RKO (cell line): Measurements from ENCODE around the gene PKIB.
"Not testable (repeated sequence)": the region's sequence is repeated elsewhere in the genome, so short reads cannot be mapped to it uniquely, and the experiment has no call there.

Source experiments
- DNase-seq: peaks from one replicate; pipeline ENCODE4 v3.0.0-alpha.2; 2016; ENCODE audit warnings: low spot score

Gene PKIB

DNA sequence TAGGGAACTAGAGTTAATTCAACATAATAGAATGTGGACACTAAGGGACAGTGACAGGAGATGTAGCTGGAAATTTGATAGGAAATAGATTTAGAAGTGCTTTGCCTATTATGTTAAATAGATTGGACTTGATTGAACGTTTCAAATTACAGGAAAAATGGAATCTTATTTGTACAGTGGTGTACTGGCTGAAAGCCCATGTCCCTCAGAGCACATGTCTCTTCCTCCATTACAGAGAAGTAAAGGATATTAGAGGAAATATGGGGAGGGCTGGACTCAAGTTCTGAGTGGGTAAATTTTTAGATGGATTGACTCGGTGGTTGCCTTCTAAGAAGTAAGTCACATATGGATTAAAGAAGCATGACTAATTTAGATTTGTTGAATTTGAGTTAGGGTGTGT is 11.4 kb downstream of the PKIB start:
- DNase-seq: no peak

DNA sequence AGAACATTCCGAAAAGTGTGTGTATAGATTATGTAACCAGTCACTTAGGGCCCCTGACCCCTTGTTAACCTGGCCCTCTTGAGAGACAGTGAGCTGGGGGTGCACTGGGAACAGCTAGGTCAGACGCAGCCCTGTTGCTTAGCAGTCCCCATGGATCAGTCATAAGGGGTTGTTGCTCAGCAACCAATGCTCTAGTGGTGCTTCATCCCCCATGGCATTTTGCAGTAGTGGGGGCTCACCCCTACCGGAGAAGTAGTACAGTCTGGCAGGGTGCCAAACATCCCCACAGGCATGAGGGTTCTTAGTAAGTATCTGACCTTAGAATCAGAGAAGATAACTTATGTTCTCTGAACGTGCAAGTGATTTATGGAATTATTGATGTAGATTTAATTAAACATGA is 12.3 kb downstream of the PKIB start:
- DNase-seq: no peak

- no peak for DNase-seq
Measured at GRCh38 chr6:122623279-122623678, 13.1 kb downstream of the PKIB start.

GRCh38 chr6:122624853-122625252 is 14.6 kb downstream of the PKIB start:
- no peak for DNase-seq

- no peak for DNase-seq
Measured at GRCh38 chr6:122628714-122629113, 18.5 kb downstream of the PKIB start.

DNA sequence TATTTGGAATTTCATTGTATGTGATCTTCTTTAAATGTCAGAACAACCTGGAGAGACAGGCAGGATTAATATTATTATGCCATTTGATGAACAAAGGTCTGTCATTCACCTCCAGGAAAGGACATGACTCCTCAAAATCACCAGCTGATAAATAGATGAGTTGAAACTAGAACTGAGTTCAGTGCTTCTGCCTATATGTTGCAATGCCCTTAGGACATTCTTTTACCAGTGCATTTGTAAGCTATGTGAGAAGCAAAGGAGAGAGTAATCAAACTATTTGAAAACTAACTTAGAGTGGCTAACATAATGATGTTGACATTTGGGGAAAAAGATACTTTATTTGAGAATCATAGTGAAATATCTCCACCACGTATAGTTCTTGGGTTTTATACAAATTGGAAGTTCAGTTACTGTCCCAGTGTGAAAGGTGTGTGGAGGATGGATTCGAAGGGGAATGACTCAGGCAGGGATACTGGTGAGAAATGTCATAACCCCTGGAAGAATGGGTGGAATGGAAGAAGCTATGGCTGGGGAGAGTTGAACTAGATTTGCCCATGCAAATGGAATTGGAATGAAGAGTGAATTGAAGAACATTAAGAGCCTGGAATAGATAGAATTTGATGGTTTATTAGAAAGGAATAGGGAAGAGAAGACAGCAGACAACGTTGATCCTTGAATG is 21.5 kb downstream of the PKIB start:
- no peak for DNase-seq

- no peak for DNase-seq
Measured at GRCh38 chr6:122640366-122640765, 30.2 kb downstream of the PKIB start.

DNA sequence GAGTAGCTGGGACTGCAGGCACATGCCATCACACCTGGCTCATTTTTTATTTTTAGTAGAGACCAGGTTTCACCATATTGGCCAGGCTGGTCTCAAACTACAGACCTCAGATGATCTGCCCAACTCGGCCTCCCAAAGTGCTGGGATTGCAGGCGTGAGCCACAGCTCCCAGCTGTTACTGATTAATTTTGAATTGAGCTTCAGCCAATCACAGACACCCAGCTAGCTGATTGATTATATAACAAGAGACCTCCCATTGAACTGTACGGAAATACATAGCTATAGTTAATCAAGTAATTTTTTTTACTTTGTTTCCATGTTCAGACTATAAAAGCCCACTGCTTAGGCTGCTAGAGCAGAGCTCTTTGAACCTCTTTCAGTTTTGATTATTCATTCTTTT is 31.6 kb downstream of the PKIB start:
- DNase-seq: no peak

- DNase-seq: not testable (repeated sequence)
Measured at GRCh38 chr6:122642604-122643003, 32.4 kb downstream of the PKIB start.

GRCh38 chr6:122645256-122645655 is 35.1 kb downstream of the PKIB start:
- DNase-seq: no peak

DNA sequence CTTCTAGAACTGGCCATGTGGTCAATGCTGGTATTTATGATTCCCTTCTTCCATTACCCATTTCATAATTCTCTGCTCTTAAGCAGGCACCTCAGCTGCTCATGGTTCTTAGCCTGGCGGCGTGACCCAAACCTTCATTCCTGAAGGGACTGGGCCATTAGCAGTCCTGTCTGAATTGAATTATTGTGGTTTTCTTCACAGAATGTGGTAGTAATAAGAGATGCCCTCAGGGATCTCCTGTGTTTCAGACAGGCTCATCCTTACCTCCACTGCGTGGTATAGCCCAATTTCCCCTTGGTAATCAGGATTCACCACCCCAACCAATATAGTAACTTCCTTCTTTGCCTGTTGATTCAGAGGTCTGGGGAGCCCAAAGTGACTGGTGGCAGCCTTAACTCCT is 37.6 kb downstream of the PKIB start:
- DNase-seq: no peak

DNA sequence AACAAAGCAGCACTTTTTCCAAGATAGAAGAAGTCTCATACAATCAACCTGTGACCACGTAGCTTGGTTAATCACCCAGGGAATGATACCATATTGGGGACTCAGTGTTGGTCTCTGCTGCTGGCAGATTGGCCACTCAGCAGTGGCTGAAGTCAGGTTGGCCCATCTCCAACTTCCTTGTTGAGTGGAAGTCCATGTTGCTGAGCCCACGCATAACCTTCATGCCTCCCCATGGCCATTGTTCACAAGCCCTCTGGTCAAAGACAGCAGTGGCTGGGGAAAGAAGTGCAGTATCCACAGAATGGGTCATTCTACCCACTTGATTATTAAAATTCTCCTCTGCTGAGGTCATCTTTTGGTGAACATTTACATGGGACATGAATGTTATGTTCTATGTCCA is 38.5 kb downstream of the PKIB start:
- no peak for DNase-seq

DNA sequence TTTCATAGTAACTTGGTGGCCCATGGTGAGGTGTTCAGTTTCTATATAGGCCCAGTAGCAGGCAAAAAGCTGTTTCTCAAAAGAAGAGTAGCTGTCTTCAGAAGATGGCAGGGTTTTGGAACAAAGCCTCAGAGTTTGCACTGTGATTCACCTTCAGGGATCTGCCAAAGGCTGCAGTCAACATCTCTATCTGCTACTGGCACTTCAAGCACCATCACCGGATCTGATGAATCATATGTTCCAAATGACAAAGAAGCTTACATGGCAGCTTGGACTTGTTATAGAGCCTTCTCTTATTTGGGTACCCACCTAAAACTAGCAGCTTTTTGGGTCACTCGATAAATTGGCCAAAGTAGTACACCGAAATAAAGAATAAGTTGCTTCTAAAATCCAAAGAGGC is 39.5 kb downstream of the PKIB start:
- DNase-seq: peak; percentile 14

GRCh38 chr6:122650403-122650802 is 40.2 kb downstream of the PKIB start:
- no peak for DNase-seq

GRCh38 chr6:122651031-122651430 is 40.8 kb downstream of the PKIB start:
- DNase-seq: no peak

DNA sequence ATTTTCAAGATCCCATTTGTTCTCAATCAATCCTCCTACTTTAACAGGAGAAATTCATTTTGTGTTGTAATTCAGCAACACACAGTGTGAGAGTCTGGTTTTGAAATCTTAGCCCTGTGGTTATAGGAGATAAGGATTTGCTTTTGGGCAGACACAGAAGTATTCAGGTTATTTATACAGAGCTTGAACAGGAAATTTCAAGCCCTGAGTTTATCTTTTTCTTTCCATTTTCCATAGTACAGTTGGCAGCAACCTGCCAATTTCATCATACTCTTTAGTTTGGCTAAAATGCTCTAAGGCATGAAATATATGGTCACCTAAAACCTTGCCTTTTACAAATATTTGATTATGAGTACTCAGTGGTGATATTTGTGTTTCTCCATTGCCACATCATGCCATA is 41.4 kb downstream of the PKIB start:
- no peak for DNase-seq

GRCh38 chr6:122652431-122652830 is 42.2 kb downstream of the PKIB start:
- no peak for DNase-seq

DNA sequence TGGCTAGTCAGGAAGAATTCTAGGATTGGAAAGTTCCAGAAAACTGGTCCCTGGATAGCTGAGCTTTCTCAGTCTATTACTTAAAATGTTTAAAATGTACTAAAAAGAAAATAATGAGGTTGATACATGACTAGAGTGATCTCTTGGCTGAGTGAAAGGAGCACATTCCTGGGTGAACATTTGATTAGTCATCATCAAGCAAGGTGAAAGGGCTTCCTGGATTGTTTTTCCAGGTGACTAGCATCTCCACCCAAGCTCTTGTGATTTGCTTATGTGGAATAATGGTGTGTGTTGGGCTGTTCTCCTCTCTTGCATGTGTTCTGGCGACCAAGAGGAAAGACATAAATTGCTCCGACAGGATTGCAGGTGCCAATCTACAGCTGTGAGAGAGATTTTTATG is 42.9 kb downstream of the PKIB start:
- DNase-seq: no peak

DNA sequence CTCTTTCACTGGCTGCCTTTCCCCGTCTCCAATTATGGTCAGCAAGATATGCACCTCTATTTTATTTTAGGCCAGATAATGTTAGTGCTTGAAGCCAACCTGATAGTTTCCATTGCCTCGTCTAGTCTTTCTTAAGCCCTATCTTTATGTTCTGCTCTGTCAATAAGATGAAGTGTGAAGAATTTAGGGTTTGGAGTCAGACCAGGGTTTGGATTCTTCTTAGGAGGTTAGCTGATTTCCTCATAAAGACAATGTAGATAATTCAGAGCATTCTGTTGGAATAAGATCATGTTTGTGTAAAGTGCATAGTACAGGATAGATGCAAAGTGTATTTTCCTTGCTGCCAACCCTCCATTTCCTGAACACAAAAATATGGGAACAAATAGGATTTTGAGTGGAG is 43.8 kb downstream of the PKIB start:
- no peak for DNase-seq

GRCh38 chr6:122657601-122658000 is 47.4 kb downstream of the PKIB start:
- no peak for DNase-seq

GRCh38 chr6:122660296-122660695 is 50.1 kb downstream of the PKIB start:
- no peak for DNase-seq

- no peak for DNase-seq
Measured at GRCh38 chr6:122663981-122664380, 53.8 kb downstream of the PKIB start.

DNA sequence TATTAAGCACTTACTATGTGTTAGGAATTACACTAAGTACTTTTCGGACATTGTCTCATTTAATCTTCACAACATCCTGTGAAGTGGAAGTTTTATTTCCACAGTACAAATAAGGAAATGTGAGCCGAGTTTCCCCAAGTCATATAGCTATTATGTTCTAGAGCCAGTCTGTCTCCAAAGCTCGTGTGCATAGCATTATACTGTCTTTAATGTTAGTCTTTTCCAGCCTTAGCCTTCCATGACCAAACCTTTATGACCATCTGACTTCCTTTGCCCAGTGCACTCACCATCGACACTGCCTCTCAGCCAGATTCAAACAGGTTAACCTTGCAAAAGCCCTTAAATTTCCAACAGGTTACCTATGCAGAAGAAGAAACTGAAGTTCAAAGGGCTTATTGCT is 55.7 kb downstream of the PKIB start:
- DNase-seq: no peak

DNA sequence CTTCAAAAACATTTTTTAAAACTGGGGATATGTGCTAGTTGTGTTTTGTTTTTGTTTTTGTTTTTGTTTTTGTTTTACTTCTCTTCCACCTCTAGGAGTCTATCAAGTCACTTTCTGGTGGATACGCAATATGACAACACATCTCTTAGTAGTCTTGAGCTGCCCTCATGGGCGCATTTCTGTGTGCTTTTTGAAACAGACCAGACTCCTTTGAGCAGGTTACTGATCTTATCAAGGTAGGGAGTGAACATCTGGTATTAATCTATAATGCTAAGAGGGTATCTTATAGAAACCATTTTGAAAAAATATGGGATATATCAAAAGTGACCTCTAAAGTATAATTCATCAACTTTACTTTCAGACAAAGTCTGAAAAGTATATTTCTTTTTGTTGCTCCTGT is 56.2 kb downstream of the PKIB start:
- no peak for DNase-seq

DNA sequence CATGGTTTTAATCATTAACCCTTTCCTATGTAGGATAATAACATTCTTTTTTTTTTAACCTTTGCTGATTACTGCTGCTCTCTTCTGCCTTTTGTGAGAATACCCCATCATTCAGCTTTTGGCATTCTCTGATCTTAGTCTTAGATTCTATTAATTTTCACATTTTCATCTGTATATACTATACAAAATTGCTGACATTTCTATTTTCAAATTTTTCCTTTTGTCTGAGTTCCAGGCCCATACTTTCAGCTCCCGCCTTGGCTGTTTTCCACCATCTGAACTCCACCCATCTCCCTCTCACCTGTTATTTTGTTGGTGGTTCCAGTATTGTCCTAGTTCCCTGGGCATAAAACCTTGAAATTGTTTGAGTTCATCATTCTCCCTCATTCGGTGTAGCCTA is 59.2 kb downstream of the PKIB start:
- DNase-seq: no peak
